Ovary (tissue), 9 donors: Measurements from ENCODE around the gene TSTD2. TPM values are rescaled to one million over a fixed set of nuclear protein-coding genes. Genes with fewer than 3 reads are reported as not detected.

Source experiments
- DNase-seq, 5 donors: peaks; one replicate each; pipeline ENCODE4 v3.0.0-alpha.2; 2019 to 2020
- H3K27ac ChIP-seq, 2 donors: fragments of 200-600 bp; one replicate each; pipeline versions ENCODE4 v1.5.1 to v1.8.0; 2019 to 2022
- H3K27me3 ChIP-seq: fragments of 200-600 bp; one replicate; pipeline ENCODE4 v1.8.0; 2022
- H3K36me3 ChIP-seq: fragments of 200-600 bp; sonication (generic); one replicate; pipeline ENCODE4 v1.5.1; 2019
- H3K4me1 ChIP-seq: one replicate; pipeline ENCODE4 v1.8.1; 2013; ENCODE audit warnings: mild to moderate bottlenecking, moderate library complexity; ENCODE audit not compliant: insufficient read depth
- H3K4me3 ChIP-seq: fragments of 200-600 bp; sonication (generic); one replicate; pipeline ENCODE4 v1.5.1; 2017
- H3K9me3 ChIP-seq, 2 donors: fragments of 200-600 bp in 1 of 2; sonication (generic) in 1 of 2; one replicate each; pipeline versions ENCODE4 v1.5.1 to v1.8.1; 2013 to 2019; ENCODE audit warnings: mild to moderate bottlenecking in 1 of 2, moderate library complexity in 1 of 2
- EP300 ChIP-seq: sonication (generic); formaldehyde crosslinking; IDR thresholded peaks from one replicate; pipeline ENCODE4 v1.6.1; 2017; ENCODE audit warnings: antibody characterized with exemption
- POLR2A ChIP-seq: fragments of 450-650 bp; IDR thresholded peaks from one replicate; pipeline ENCODE4 v1.6.1; 2017; ENCODE audit warnings: antibody characterized with exemption, mild to moderate bottlenecking, moderate library complexity
- WGBS, 3 donors: extraction: QIAGEN DNeasy Blood & Tissue Kit in 1 of 3; methylation state at CpG; one replicate each; pipeline versions ENCODE4 v1.1.5 to v1.1.7; 2013 to 2017; 5-methylcytosine and 5-hydroxymethylcytosine counted together
- intact Hi-C, 4 donors: fragments of 100-400 bp; cut with DNase I; formaldehyde crosslinking; loops; one replicate each; pipeline versions ENCODE4 v1.11.0 to v1.15.1; 2022 to 2023
- polyA plus RNA-seq, 2 donors: library from polyadenylated mRNA; stranded (reverse); fragments of 200-250 nt in 1 of 2; fragments of 350-450 nt in 1 of 2; fragmentation: Illumina TruSeq in 1 of 2; extraction: RNeasy Lipid Tissue Mini Kit (QIAGEN cat#74804) in 1 of 2; gene quantifications; one replicate each; pipeline ENCODE4 v1.2.3, GENCODE V29; 2013 to 2014
- total RNA-seq, 7 donors: library from RNA; depleted of rRNA in 2 of 7; stranded (reverse); fragments of >200 nt in 2 of 7; fragmentation: NEBNext Ultra II Directional in 3 of 7; extraction: Animal tissue kit (Norgen Biotek cat#: 25700) in 3 of 7; gene quantifications; one replicate each; pipeline versions ENCODE4 v1.1.0 to v1.2.4, GENCODE V29; 2016 to 2023
- TF ChIP-seq, protein P1 (sequence below), 3 donors: fragments of 450-650 bp in 2 of 3; fragments of 200-600 bp in 1 of 3; IDR thresholded peaks; one replicate each; pipeline versions ENCODE4 v1.5.1 to v1.8.0; 2016 to 2022; ENCODE audit warnings: antibody characterized with exemption in 3 of 3, mild to moderate bottlenecking in 1 of 3
- donor health status: DM: no; HTN: no; CAD: no; lungs with moderate emphysema.
- donor health status: DM: no; HTN: no; CAD: no.
- donor health status: Bipolar disorder and iron deficiency.
- donor health status: DM: yes; HTN: yes; CAD: no.
- donor health status: DM: no; HTN: no; CAD: no.
- donor health status: DM: yes; HTN: yes; CAD: no.

The TSTD2 gene
- total and polyA plus RNA-seq, 9 donors, result 11.4 to 32.2 (median 18.9) TPM

DNA sequence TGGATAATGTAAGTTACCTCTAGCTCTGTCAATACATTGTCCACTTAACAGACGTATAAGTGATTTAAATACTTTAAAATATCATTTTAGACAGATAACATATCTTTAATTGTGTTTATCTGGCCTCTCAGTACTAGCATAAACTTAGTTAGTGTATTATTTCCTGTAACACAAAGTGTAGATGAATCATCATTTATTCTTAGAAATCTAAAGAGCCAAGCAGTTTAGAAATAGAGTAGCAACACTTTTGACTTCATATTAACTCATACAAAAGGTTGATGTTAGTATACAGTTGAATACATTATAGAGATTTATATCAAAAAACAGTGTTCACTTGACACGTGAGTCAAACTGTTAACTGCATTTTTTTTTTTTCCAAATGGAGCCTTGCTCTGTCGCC, 18.5 kb upstream of the TSTD2 start:
- no peak overlapping the region for H3K4me3 ChIP-seq
- H3K27me3 ChIP-seq, result no peaks in the 10 kb centered on the region
- no peak for DNase-seq
- no peak overlapping the region for H3K27ac ChIP-seq
- no peaks in the 10 kb centered on the region for H3K36me3 ChIP-seq
- intact Hi-C loops, result no loop called here
- TF ChIP-seq, protein P1, sequence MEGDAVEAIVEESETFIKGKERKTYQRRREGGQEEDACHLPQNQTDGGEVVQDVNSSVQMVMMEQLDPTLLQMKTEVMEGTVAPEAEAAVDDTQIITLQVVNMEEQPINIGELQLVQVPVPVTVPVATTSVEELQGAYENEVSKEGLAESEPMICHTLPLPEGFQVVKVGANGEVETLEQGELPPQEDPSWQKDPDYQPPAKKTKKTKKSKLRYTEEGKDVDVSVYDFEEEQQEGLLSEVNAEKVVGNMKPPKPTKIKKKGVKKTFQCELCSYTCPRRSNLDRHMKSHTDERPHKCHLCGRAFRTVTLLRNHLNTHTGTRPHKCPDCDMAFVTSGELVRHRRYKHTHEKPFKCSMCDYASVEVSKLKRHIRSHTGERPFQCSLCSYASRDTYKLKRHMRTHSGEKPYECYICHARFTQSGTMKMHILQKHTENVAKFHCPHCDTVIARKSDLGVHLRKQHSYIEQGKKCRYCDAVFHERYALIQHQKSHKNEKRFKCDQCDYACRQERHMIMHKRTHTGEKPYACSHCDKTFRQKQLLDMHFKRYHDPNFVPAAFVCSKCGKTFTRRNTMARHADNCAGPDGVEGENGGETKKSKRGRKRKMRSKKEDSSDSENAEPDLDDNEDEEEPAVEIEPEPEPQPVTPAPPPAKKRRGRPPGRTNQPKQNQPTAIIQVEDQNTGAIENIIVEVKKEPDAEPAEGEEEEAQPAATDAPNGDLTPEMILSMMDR (IDR thresholded peaks at IDR 0.05), result no peak
- TF ChIP-seq EP300, result no peak
- no peak for TF ChIP-seq POLR2A
- H3K9me3 ChIP-seq, result no peaks in the 10 kb centered on the region
- no peaks in the 10 kb centered on the region for H3K4me1 ChIP-seq
- WGBS, 3 donors, result 78 to 87% (median 84%) methylated on average over 3 of the region's 3 CpGs

DNA sequence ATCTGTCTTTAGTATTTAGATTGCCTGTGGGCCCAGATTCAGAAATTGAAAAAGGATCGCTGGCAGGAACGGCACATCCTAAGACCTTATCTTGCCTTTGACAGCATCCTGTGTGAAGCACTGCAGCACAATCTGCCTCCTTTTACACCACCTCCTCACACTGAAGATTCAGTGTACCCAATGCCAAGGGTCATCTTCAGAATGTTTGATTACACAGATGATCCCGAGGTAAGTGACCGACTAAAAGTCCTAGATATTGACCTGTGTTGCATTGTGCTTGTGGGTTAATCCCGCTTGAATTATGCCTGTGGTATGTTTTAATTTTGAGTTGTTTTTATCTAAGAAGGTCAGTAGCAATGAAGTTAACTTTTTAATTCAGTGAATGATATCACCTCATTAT, 14.8 kb upstream of the TSTD2 start:
- WGBS, 3 donors, result 84 to 91% (median 89%) methylated on average over 5 of the region's 5 CpGs
- Histone ChIP-seq H3K4me1 (no peaks in the 10 kb centered on the region), H3K36me3 (no peaks in the 10 kb centered on the region), H3K4me3 (no peak overlapping the region), H3K9me3 (no peaks in the 10 kb centered on the region), H3K27me3 (no peaks in the 10 kb centered on the region), H3K27ac (no peak overlapping the region)
- intact Hi-C loops, result no loop called here
- TF ChIP-seq, protein P1 (IDR thresholded peaks at IDR 0.05), result no peak
- TF ChIP-seq EP300 (no peak), POLR2A (no peak)
- DNase-seq, result no peak

DNA sequence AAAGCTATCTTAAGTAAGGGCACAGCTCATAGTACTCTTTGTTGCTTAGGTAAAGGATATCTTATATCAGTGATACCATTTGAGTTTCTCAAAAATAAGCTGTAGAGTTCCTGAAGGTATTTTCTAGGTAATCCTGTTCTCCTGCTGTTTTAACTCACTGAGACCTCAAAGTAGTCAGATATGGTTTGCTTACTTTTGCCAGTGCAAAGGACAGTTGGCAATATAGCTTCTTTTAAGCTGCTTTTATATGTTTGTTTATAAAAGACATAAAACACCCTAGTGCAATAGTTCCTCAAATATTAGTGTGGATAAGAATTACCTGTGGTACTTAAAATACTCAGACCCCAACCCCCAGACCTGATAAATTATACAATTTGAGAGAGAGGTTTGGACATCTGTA, 12.6 kb upstream of the TSTD2 start:
- H3K36me3 ChIP-seq, result no peaks in the 10 kb centered on the region
- TF ChIP-seq POLR2A (no peak), EP300 (no peak)
- TF ChIP-seq, protein P1 (IDR thresholded peaks at IDR 0.05), result no peak

DNA sequence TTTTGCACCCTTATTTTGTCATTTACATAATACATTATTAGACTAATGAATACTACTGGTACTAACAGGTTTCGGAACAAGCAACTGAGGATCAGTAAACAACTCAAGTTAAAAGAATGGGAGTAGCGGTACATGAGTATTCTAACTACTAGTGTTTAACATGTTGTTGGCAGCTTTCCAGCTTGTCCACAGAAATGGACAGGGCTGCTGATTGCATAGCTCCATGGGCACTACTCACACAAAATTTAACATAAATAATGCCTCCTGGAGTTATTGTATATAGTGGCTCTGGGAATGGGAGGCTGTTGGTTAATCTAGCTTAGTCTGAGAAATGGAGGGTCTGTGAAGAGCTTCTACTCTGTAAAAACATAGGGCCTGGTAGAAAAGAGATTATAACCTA, 7.2 kb upstream of the TSTD2 start:
- Histone ChIP-seq H3K9me3 (no peaks in the 10 kb centered on the region), H3K27ac (no peak overlapping the region), H3K27me3 (no peaks in the 10 kb centered on the region), H3K36me3 (no peaks in the 10 kb centered on the region), H3K4me1 (peaks cover 4% of the 10 kb centered on the region), H3K4me3 (no peak overlapping the region)
- TF ChIP-seq EP300 (no peak), POLR2A (no peak)
- TF ChIP-seq, protein P1 (IDR thresholded peaks at IDR 0.05), result no peak
- DNase-seq, result no peak
- WGBS, 3 donors, result 91 to 95% (median 93%) methylated on average over 2 of the region's 2 CpGs
- intact Hi-C loops, result no loop called here

More for the DNA sequence above, 12.6 kb upstream of the TSTD2 start:
- Histone ChIP-seq H3K27me3 (no peaks in the 10 kb centered on the region), H3K4me1 (no peaks in the 10 kb centered on the region), H3K4me3 (no peak overlapping the region), H3K27ac (no peak overlapping the region), H3K9me3 (no peaks in the 10 kb centered on the region)
- intact Hi-C loops, result no loop called here
- no peak for DNase-seq

DNA sequence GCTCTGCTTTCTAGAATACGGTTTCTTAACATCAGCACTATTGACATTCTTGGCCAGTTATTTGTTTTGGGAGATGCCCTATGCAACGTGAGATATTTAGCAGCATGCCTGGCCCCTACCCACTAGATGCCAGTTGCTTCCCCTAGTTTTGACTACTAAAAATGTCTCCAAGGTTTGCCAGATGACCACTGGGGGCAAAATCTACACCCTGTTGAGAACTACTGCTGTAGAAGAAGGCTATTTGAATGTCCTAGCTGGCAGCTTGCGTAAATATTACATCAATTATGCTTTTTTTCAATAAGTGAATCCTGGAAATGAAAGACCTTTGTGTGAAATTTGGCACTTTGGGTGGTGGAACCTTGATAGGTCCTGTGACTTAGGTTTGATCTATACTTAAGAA, 5.5 kb upstream of the TSTD2 start:
- no peak for DNase-seq
- Histone ChIP-seq H3K36me3 (no peaks in the 10 kb centered on the region), H3K9me3 (no peaks in the 10 kb centered on the region), H3K4me3 (no peak overlapping the region), H3K27ac (no peak overlapping the region), H3K27me3 (no peaks in the 10 kb centered on the region), H3K4me1 (peaks cover 6% of the 10 kb centered on the region)
- intact Hi-C loops, result no loop called here
- TF ChIP-seq, protein P1 (IDR thresholded peaks at IDR 0.05), result no peak
- TF ChIP-seq POLR2A (no peak), EP300 (no peak)
- 47 to 69% (median 58%) methylated on average over 3 of the region's 3 CpGs for WGBS, 3 donors
